ENCODE data around the gene UBAC2.
A peak's percentile ranks its signal among the peaks of the same experiment; 100 is the strongest.
"Not testable (repeated sequence)": the region's sequence is repeated elsewhere in the genome, so short reads cannot be mapped to it uniquely, and the experiment has no call there.

Gene UBAC2

GRCh38 chr13:99185606-99186005 is 15.0 kb upstream of the UBAC2 start:
- DNase-seq = no peak

GRCh38 chr13:99190147-99190985 is 10.3 kb upstream of the UBAC2 start:
- DNase-seq = no peak

GRCh38 chr13:99191336-99191899 is 9.2 kb upstream of the UBAC2 start:
- DNase-seq = no peak

- DNase-seq = no peak
These were observed 8.7 kb upstream of the UBAC2 start for GRCh38 chr13:99191900-99192399.

GRCh38 chr13:99192480-99192879 is 8.2 kb upstream of the UBAC2 start:
- DNase-seq = no peak

- DNase-seq = no peak
These were observed 7.5 kb upstream of the UBAC2 start for GRCh38 chr13:99193152-99193551.

- DNase-seq = peak in 3 of 6 experiments; percentile 21 to 63 (median 62)
These were observed 4.1 kb upstream of the UBAC2 start for GRCh38 chr13:99196466-99197116.

GRCh38 chr13:99197117-99197651 is 3.5 kb upstream of the UBAC2 start:
- no peak for DNase-seq

GRCh38 chr13:99199541-99200431 is 868 bp upstream of the UBAC2 start:
- DNase-seq = peak in 2 of 6 experiments; percentile 44 to 56

- DNase-seq = no peak
These were observed 3.2 kb downstream of the UBAC2 start for GRCh38 chr13:99203601-99204579.

- no peak for DNase-seq
These were observed 5.1 kb downstream of the UBAC2 start for GRCh38 chr13:99205621-99206220.

GRCh38 chr13:99206226-99206625 is 5.6 kb downstream of the UBAC2 start:
- no peak for DNase-seq

- no peak for DNase-seq
These were observed 6.2 kb downstream of the UBAC2 start for GRCh38 chr13:99206873-99207272.

GRCh38 chr13:99207511-99207910 is 6.9 kb downstream of the UBAC2 start:
- no peak for DNase-seq

GRCh38 chr13:99208185-99208584 is 7.5 kb downstream of the UBAC2 start:
- no peak for DNase-seq

GRCh38 chr13:99208845-99209527 is 8.3 kb downstream of the UBAC2 start:
- no peak for DNase-seq

- DNase-seq = not testable (repeated sequence)
These were observed 10.0 kb downstream of the UBAC2 start for GRCh38 chr13:99210627-99211026.

- no peak for DNase-seq
These were observed 10.9 kb downstream of the UBAC2 start for GRCh38 chr13:99211421-99212035.

GRCh38 chr13:99214232-99214631 is 13.6 kb downstream of the UBAC2 start:
- peak in 1 of 6 experiments; percentile 17 for DNase-seq

GRCh38 chr13:99214731-99215130 is 14.1 kb downstream of the UBAC2 start:
- no peak for DNase-seq

Data from stimulated activated naive CD4-positive, alpha-beta T cell (primary cell).